Fibroblast of peridontal ligament (primary cell): ENCODE results near the gene PCDHGA4.
A peak's percentile ranks its signal among the peaks of the same experiment; 100 is the strongest.
"Not testable (repeated sequence)": the region's sequence is repeated elsewhere in the genome, so short reads cannot be mapped to it uniquely, and the experiment has no call there.

Source experiments
- DNase-seq: peaks from one replicate; pipeline ENCODE4 v3.0.0-alpha.2; 2010; ENCODE audit errors: extremely low read depth

PCDHGA4 gene

GRCh38 chr5:141354900-141355469 is at the start of gene PCDHGA4:
TSS of gene PCDHGA4 (plus strand) at chr5:141355021. CDS start at chr5:141355108, 87 bp downstream.
- peak; percentile 60 for DNase-seq

DNA sequence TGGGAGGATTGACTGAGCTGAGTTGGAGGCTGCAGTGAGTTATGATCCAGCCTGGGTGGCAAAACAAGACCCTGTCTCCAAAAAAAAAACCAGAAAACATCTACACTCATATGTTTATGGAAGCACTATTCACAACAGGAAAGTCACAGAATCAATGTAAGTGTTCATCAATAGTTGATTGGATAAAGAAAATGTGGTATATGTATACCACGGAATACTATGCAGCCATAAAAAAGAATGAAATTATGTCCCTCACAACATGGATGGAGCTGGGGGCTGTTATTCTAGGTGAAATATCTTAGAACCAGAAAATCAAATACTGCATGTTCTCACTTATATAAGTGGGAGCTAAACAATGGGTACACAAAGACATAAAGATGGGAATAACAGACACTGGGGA is 48.2 kb upstream of the PCDHGA4 start:
- DNase-seq: no peak

DNA sequence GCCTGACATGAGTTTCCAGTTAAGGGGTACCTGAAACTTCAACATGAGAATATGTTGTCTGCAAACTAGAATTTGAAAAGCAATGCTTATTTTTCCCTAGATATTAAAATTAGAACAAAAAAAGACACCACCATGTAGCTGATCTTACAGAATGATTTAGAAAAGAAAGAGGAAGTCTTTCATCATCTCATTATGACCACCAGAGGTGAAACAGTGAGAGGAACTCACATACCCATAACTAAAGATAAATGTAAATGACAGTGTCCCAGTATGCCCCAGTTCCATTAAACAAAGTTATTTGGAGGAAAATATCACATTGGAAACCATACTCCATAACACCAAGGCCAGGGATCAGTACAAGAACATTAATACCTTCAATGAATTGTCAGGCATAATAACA is 41.1 kb upstream of the PCDHGA4 start:
- no peak for DNase-seq

DNA sequence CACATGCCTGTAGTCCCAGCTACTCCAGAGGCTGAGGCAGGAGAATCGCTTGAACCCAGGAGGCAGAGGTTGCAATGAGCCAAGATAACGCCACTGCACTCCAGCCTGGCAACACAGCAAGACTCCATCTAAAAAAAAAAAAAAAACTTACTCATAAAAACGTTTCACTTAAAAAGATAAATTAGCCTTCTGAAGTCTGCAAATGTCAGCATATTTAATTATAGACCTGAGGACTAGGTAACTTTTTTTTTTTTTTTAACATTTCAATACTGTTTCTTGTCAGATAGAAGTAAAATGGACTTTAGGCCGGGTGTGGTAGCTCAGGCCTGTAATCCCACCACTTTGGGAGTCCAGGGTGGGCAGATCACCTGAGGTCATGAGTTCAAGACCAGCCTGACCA is 37.9 kb upstream of the PCDHGA4 start:
- DNase-seq: not testable (repeated sequence)

GRCh38 chr5:141319202-141319601 is 35.6 kb upstream of the PCDHGA4 start:
- DNase-seq: no peak

- no peak for DNase-seq
Observed at GRCh38 chr5:141319699-141320098, 35.1 kb upstream of the PCDHGA4 start.

DNA sequence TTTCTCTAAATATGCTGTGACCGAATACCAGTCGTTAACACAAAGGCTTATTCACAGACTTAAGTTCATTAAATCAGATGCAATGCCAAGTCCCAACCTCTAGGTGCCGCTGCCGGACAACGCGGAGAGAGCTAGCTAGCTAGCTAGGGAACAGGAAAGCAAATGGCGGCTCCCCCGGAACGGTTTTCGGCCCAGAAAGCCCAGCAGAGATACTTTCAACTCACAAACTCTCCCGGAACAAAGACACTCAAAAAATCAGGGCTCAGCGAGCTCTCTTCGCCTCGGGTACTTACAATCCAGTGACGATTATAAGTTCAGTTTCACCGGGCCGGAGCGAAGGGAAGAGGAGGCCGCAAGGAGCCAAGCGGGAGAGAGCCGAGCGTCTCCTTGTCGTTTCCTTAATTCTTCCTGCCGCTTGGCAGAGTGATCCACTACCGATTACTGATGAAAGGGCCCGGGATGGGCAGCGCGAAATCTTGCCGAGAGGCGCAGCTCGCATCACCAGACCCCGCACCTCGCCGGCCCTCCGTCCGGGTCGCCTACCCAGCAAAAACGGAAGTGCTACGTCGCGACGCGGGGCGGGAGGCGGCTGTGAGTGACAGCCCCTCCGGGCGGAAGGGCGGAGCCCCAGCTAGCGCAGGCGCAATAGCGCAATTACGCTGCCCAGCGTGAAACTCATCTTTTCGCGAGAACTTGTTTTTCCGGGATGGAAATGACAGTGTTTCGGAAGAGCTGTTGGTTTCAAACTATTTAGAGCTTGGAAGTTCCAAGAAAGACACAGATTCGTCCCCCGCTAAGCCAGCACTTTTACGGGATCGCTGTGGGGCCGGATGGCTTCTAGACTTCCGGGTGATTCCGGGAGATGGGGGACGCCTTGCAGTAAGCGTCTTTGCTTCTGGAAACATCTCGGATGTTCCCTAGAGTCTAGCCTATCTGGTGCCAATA is 34.3 kb upstream of the PCDHGA4 start, which contains the start of gene TAF7:
TSS of gene TAF7 (minus strand) at position 560 of the 945 bp plus-strand sequence. CDS start 740 bp downstream, outside the sequence.
- peak; percentile 96 for DNase-seq

- no peak for DNase-seq
Observed at GRCh38 chr5:141322261-141322660, 32.6 kb upstream of the PCDHGA4 start.

DNA sequence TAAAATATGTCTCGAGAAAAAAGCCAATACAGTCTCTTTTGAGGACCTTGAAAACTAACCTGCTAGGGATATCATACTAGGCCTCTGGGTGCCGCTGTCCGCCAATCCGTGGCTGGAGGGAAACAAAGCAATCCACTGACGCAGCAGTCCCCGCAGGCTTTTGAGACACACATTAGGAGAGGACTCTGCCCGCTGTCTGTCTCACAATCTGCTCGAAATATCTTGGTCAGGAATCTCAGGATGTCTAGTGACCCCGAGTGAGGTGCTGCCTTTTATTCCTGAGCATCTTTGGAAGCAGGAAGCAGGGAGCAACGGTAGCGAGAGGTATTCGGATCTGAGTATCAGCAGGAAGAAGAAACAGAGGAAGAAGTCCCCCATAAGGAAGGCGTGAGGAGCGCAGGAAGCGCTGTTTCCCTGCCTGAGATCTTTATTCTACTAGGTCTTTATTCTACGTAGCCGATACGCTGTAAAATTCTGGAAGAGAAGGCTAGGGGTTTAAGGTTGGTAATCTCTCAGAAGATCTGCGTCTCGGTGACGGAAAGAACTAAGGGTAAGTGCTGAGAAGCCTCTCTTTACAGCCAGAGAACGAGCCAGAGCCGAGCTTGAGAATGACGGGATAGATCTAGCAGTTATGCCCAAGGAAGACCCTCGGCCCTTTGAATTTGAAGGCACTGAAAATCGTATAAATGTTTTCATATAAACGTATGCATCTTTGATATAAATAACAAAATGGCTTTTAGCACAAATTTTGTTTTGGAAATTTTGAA is 28.6 kb upstream of the PCDHGA4 start:
- peak; percentile 80 for DNase-seq

- no peak for DNase-seq
Observed at GRCh38 chr5:141328231-141328630, 26.6 kb upstream of the PCDHGA4 start.

DNA sequence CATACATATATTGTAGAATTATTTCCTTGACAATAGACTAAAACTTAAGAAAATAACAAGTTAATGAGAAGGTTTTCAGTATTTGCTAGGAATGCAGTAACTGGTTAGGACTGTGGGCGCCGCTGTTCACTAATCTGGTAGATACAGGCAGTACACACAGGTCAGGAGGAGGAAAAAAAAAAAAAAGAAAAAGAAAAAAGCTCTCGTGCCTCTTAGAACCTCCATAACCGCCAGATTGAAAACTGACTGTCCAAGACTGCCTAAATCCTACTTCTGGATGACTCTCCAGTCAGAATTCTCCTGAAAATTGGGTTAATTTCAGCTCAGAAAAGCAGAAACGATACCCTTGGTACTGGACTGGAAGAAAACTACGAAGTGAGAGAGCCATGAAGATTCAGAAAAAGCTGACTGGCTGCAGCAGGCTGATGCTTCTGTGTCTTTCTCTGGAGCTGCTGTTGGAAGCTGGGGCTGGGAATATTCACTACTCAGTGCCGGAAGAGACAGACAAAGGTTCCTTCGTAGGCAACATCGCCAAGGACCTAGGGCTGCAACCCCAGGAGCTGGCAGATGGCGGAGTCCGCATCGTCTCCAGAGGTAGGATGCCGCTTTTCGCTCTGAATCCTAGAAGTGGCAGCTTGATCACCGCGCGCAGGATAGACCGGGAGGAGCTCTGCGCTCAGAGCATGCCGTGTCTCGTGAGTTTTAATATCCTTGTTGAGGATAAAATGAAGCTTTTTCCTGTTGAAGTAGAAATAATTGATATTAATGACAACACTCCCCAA is 24.3 kb upstream of the PCDHGA4 start, which contains the start of gene PCDHGA1:
TSS of gene PCDHGA1 (plus strand) at position 216 of the 782 bp plus-strand sequence.
- peak; percentile 68 for DNase-seq

- DNase-seq: not testable (repeated sequence)
Observed at GRCh38 chr5:141332571-141332970, 22.2 kb upstream of the PCDHGA4 start.

- DNase-seq: peak; percentile 62
Observed at GRCh38 chr5:141338538-141339306, 16.1 kb upstream of the PCDHGA4 start, which contains the start of gene PCDHGA2. TSS of gene PCDHGA2 (plus strand) at chr5:141338760.

DNA sequence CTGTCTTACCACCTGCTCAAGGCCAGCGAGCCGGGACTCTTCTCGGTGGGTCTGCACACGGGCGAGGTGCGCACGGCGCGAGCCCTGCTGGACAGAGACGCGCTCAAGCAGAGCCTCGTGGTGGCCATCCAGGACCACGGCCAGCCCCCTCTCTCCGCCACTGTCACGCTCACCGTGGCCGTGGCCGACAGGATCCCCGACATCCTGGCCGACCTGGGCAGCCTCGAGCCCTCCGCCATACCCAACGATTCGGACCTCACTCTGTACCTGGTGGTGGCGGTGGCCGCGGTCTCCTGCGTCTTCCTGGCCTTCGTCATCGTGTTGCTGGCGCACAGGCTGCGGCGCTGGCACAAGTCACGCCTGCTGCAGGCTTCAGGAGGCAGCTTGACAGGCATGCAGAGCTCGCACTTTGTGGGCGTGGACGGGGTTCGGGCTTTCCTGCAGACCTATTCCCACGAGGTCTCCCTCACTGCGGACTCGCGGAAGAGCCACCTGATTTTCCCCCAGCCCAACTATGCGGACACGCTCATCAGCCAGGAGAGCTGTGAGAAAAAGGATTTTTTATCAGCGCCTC is 14.0 kb upstream of the PCDHGA4 start:
- DNase-seq: not testable (repeated sequence)

- DNase-seq: no peak
Observed at GRCh38 chr5:141342773-141343172, 12.0 kb upstream of the PCDHGA4 start.

DNA sequence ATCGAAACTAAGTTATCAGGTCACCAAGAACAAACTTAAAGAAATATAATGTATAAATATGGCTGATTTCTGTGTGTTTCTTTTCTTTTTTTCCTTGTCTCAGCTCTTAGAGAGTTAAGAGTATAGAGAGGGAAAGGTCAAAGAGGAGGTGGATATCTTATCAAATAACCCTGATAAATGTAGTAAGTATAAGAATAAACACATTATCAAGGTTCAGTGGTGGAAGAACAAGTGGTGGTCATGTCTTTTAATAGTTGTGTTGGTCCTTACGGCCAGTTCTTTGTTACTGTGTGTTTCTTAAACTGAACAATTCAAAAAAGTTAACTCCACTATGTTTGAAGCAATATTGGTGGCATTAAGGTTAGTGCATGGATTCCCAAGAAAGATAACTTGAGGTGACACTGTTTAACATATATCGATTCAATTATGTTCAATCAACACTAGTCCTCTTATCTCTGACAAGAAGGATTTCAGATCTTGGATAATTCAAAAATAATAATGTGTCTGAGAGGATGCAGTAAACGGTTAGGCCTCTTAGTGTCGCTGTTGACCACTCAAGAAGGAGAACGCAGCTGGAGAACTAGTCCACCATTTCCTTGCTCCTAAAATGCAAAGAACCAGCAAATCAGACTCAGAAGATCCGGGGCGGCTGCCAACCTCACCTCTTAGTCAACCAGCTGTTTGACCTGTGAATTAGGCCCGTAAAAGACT is 11.4 kb upstream of the PCDHGA4 start, which contains the start of gene PCDHGA3:
TSS of gene PCDHGA3 (plus strand) at position 588 of the 711 bp plus-strand sequence. CDS start 205 bp downstream, outside the sequence.
- peak; percentile 55 for DNase-seq

DNA sequence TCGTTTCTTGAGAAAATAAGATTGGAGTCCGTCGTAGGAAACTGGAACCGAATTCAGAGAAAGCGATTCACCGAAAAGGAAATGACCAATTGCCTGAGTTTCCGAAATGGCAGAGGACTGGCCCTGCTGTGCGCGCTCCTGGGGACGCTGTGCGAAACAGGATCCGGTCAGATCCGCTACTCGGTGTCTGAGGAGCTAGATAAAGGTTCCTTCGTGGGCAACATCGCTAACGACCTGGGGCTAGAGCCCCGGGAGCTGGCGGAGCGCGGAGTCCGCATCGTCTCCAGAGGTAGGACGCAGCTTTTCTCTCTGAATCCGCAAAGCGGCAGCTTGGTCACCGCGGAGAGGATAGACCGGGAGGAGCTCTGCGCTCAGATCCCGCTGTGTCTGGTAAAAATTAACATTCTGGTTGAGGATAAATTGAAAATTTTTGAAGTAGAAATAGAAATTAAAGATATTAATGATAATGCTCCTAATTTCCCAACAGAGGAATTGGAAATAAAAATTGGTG is 10.8 kb upstream of the PCDHGA4 start:
- no peak for DNase-seq

DNA sequence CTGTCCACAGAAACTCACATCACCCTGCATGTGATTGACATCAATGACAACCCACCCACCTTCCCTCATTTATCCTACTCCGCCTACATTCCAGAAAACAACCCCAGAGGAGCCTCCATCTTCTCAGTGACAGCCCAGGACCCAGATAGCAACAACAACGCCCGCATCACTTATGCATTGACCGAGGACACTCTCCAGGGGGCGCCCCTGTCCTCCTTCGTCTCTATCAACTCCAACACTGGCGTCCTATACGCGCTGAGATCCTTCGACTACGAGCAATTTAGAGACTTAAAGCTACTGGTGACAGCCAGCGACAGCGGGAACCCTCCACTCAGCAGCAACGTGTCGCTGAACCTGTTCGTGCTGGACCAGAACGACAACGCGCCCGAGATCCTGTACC is 9.5 kb upstream of the PCDHGA4 start:
- no peak for DNase-seq

GRCh38 chr5:141346017-141346416 is 8.8 kb upstream of the PCDHGA4 start:
- DNase-seq: not testable (repeated sequence)
